ENCODE results near the gene PASD1.

DNA sequence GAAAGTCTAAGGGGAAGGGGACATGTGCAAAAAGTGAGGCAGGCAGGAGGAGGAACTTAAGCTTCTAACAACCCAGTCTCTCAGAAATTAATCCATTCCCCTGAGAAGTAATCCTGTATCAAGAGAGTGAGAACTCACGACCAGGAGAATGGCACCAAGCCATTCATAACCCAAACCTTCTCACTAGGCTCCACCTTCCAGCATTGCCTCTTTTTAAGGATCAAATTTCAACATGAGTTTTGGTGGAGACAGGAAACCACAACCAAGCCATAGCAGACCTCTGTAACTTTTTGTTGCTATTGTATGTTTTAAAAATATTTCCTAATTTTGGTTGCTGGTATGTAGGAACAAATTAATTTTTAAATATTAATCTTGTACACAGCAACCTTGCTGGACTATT is 32.8 kb downstream of the PASD1 start:
- TF ChIP-seq MXI1 (IDR thresholded peaks at IDR 0.05; ENCODE audit: low read depth, low read length) (no peak), YY1 (IDR thresholded peaks at IDR 0.05; ENCODE audit: low read depth) (no peak), SIN3A (IDR thresholded peaks at IDR 0.05; ENCODE audit: borderline replicate concordance, low read depth, low read length) (no peak)

Data from SK-N-SH (cell line).